Right forelimb (tissue), 1 donor: ENCODE data around the gene DOCK10.
"Not testable (repeated sequence)": the region's sequence is repeated elsewhere in the genome, so short reads cannot be mapped to it uniquely, and the experiment has no call there.

Source experiments
- DNase-seq: peaks from one replicate; pipeline ENCODE4 v3.0.0-alpha.2; 2018

DOCK10 gene

GRCh38 chr2:224973112-224974016 lies 68.9 kb downstream of the DOCK10 start:
- no peak for DNase-seq

- no peak for DNase-seq
Measured at GRCh38 chr2:224971214-224971613, 71.1 kb downstream of the DOCK10 start.

- DNase-seq, result no peak
Measured at GRCh38 chr2:224970311-224970710, 72.0 kb downstream of the DOCK10 start.

DNA sequence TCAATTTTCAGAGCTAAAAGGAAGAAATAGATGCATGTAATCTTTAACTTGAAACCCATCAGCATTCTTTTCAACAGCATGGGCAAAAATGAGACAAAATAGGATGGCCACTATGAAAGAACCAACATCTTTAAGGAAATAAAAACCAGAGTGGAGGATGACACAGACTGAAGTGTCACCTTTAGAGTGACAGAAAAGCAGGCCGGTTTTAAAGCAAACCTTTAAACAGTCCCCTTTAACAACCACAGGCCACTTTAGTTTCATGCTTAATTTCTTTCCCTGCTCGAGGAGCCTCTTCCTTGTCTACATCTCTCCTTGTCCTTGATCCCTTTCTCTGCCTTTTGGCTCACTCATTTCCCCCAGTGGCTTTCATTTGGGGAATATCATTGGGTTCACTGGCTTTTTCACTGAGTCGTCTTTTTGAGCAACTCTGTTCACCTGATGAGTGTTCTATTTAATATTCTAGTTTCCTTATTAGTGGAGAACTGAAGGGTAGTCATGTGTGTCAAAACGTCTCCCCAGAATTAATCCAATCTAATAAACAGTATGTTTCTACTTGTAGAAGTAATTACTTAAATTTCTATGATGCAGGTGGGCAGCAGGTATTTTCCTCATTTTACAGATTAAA lies 72.5 kb downstream of the DOCK10 start:
- no peak for DNase-seq

GRCh38 chr2:224969095-224969494 lies 73.2 kb downstream of the DOCK10 start:
- no peak for DNase-seq

DNA sequence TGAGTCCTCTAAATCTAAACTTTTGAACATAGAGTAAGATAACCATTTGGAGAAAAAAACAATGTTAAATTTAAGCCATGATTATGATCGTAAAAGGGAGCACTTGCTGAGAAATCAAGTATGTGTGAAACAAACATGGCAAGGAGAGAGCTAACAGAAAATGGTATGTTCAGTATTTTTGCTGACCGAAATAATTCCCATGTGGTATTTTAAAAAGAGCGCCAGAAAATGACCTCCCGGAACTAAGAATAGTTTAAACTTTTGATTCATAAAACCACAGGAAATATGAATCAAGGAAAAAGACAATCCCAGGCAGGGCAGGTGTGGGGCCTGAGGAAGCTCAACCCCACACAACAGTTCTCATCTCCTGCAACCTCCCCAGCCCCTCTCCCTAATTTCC lies 74.2 kb downstream of the DOCK10 start:
- DNase-seq, result no peak

GRCh38 chr2:224966613-224967012 lies 75.7 kb downstream of the DOCK10 start:
- no peak for DNase-seq

GRCh38 chr2:224959556-224959955 lies 82.7 kb downstream of the DOCK10 start:
- no peak for DNase-seq

GRCh38 chr2:224958873-224959272 lies 83.4 kb downstream of the DOCK10 start:
- DNase-seq, result no peak

DNA sequence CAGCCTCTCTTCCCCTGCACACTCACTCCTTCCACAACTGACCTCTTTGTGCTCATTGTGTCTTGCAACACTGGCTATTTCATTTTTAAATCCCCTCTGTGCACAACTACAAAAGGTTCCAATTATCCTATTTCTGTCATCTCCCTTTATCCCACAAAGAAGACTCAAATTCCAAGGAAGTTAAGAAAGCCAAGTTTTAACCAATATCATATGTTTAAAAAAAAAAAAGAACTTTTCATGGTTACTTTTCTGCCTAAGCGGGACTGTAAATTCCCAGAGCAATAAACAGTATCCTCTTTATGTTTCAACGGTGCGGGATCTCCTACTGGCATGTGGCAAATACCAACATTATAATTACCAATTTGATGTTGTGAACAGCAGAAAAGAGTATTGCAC lies 83.8 kb downstream of the DOCK10 start:
- no peak for DNase-seq

GRCh38 chr2:224957540-224958461 lies 84.5 kb downstream of the DOCK10 start:
- DNase-seq, result no peak

DNA sequence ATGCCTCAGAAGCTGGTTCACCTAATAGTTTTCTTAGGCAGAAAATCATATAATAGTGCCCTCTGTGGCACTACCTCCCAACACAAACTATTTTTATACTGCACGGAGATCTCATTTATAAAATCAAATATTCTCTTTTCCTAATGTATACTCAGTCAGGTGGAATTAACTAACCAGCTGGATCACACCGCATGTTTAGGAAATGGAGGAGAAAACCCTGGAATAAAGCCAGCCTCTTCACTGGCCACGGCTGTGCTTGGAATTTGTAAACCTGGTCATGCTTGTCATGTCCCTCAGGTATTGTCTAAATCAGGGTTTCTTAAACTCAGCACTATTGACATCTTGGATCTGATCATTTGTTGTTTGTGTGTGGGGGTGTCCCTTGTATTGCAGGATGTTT lies 85.6 kb downstream of the DOCK10 start:
- no peak for DNase-seq

GRCh38 chr2:224954980-224955379 lies 87.3 kb downstream of the DOCK10 start:
- no peak for DNase-seq

GRCh38 chr2:224952936-224953657 lies 89.2 kb downstream of the DOCK10 start:
- DNase-seq, result no peak

DNA sequence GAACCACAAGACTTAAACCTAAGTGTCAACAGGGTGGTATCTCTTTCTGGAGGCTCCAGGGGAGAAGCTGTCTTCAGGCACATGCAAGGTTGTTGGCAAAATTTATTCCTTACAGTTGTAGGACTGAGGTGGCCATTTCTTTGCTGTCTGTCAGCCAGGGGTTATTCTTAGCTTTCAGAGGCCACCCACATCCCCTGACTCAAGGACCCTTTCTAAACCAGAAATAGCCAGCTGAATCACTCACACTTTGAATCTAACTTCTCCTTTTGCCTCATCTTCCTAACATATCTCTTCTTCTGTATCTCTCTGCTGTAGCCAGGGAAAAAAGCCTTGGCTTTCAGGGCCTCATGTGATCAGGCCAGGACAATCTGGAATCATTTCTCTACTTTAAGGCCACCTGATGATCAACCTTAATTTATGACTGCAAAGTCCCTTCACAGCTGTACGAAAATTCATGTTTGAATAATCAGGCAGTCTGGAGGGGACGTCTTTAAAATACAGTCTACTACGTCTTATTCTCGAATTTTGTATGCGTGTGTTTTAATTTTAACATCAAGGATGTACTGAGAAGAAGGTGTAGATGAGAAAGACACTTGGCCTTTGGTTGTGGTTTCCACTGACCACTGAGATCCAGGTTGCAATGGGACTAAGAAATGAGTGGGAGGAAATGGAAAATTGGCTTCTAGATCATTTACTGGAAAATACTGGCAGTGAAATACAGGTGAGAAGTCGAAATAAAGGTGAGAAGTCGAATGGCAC lies 90.4 kb downstream of the DOCK10 start:
- DNase-seq, result no peak

- no peak for DNase-seq
Measured at GRCh38 chr2:224948859-224949258, 93.4 kb downstream of the DOCK10 start.

DNA sequence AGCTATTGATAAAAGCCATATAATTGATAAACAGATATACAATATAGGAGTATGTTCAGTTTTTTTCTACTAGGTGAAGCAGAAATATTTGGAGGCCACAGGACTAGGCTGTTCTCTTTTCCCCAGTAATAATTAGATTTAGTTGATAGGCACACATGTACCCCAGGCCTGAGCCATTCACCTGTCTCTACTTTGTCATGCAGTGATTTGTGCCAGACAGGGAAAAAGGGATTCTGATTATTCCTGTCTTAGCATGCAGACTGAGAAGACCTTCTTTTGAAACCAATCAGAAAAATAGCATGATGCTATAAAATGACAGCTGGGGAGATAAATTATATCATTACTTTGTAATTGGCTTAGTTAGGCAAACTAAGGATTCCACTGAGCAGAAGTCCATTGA lies 94.3 kb downstream of the DOCK10 start:
- DNase-seq, result no peak

- DNase-seq, result no peak
Measured at GRCh38 chr2:224947566-224947965, 94.7 kb downstream of the DOCK10 start.

GRCh38 chr2:224946895-224947294 lies 95.4 kb downstream of the DOCK10 start:
- DNase-seq, result no peak

DNA sequence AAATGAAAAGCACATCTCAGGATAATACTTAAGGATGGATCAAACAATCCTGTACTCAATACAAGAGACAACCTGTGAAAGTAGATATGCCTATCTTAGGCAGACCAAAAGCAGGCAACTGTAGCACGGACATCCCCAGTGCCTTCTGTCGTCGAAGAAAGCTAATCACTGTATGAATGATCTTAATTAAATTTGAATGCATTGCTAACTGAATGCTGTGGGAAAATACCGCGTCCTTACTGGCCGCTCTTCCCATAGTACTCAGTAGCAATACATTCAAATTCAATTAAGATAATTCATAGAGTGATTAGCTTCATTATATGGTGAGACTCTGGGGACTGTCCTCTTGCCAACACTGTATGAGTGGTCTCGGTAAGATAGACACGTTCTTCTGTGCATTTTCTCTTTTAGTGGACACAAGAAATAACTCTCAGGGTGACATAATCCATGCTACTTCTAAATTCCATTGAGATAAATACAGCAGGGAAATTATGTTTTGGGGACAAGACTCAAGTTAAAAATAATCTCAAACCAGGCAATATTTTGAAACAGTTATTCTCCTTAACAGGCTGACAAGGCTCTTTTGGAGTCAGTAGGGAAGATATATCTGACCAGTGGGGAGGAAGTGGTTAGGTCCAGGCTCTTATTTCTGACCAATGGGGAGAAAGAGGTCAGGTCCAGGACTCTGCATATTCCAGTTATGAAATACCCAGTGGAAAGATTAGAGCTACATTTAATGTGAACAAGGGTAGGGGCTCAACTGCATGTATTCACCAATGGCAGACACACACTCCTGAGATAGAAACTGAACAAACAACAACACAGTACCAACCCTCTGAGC lies 97.3 kb downstream of the DOCK10 start:
- DNase-seq, result no peak

DNA sequence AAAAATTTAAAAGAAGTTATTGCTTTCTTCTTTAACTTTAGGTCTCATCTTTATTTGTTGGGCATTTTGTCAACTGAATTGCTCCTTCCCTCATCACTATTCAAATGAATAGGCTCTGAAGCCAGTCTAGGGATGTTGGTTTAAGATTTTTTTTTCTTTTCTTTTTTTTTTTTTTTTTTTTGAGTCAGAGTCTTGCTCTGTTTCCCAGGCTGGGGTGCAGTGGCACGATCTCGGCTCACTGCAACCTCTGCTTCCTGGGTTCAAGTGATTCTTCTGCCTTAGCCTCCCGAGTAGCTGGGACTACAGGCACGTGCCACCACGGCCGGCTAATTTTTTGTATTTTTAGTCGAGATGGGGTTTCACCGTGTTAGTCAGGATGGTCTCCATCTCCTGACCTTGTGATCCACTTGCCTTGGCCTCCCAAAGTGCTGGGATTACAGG lies 98.6 kb downstream of the DOCK10 start:
- not testable (repeated sequence) for DNase-seq
